ENCODE measurements around the gene SLC35F3. TPM values are rescaled to one million over a fixed set of nuclear protein-coding genes. Genes with fewer than 3 reads are reported as not detected.

SLC35F3 gene
- total and polyA plus RNA-seq, 9 of the 15 experiments (the other 6 are each of a cell fraction or from before 2014, with no cell fraction given) = 0.04 to 0.07 (median 0.04) TPM; not detected in 6

- in situ Hi-C loops (cut with MboI) = no loop called here
- no peak overlapping the region for H3K4me3 ChIP-seq
- no TSS peak for BruUV-seq (replicated peaks)
- H3K27me3 ChIP-seq (ENCODE audit: control insufficient read depth in 2 of 2, insufficient read depth in 2 of 2, low read length in 2 of 2) = peaks cover 21 to 26% of the 10 kb centered on the region in 2 experiments; a peak in 4 of 5 replicates
- POLR2A ChIA-PET = no interaction called here
- no peak overlapping the region for H3K9ac ChIP-seq (ENCODE audit: insufficient read depth in 1 of 2, low read depth in 2 of 2, low read length in 2 of 2)
- no peaks in the 10 kb centered on the region for H3K36me3 ChIP-seq (ENCODE audit: control insufficient read depth, insufficient read depth, low read length)
- CTCF ChIA-PET (ENCODE audit: low intra/inter-chr PET ratio) = no interaction called here
- FAIRE-seq = no peak
- H2AFZ ChIP-seq (ENCODE audit: low read depth, low read length) = no peak overlapping the region
- no peak overlapping the region for H3K4me2 ChIP-seq (ENCODE audit: insufficient read depth, low read length)
- TF ChIP-seq KAT8 (IDR thresholded peaks at IDR 0.05; ENCODE audit: low read depth) = no peak
- TF ChIP-seq C11orf30 (IDR thresholded peaks at IDR 0.05; ENCODE audit: low read depth) = no peak
- no peak for TF ChIP-seq NR2F6 (CRISPR knock-in tag; IDR thresholded peaks at IDR 0.05)
- TF ChIP-seq RAD51 (IDR thresholded peaks at IDR 0.05; ENCODE audit: borderline replicate concordance, low read depth) = no peak
- no peak for TF ChIP-seq ZNF134 (CRISPR knock-in tag; conservative IDR thresholded peaks at IDR 0.05)
- TF ChIP-seq ZNF785 (CRISPR knock-in tag; IDR thresholded peaks at IDR 0.05) = no peak
- TF ChIP-seq POLR2G (IDR thresholded peaks at IDR 0.05; ENCODE audit: low read depth, low read length) = no peak
- no peak for TF ChIP-seq TOE1 (IDR thresholded peaks at IDR 0.05; ENCODE audit: borderline replicate concordance)
- no peak for TF ChIP-seq TOE1 (CRISPR knock-in tag; IDR thresholded peaks at IDR 0.05; ENCODE audit: borderline replicate concordance, low read depth)
- no peak for TF ChIP-seq HMGN3 (IDR thresholded peaks at IDR 0.05; ENCODE audit: borderline replicate concordance, extremely low read depth, insufficient read length, low read depth, low read length)
- TF ChIP-seq HDAC6 (IDR thresholded peaks at IDR 0.05; ENCODE audit: low read depth, low read length) = no peak
- no peak for TF ChIP-seq ZNF79 (CRISPR knock-in tag; IDR thresholded peaks at IDR 0.05; ENCODE audit: low read depth)
- TF ChIP-seq ARID2 (IDR thresholded peaks at IDR 0.05) = no peak
- no peak for TF ChIP-seq ZNF143 (CRISPR knock-in tag; IDR thresholded peaks at IDR 0.05)
- DNase-seq (ENCODE audit: extremely low read depth in 1 of 4, low spot score in 3 of 4) = no peak
- no peaks in the 10 kb centered on the region for H3K79me2 ChIP-seq (ENCODE audit: control insufficient read depth, insufficient read depth, low read length)
- H4K20me1 ChIP-seq (replicated peaks; ENCODE audit: control insufficient read depth, insufficient read depth, low read length) = no peaks in the 10 kb centered on the region
- ATAC-seq = no peak
- 0% methylated on average over 1 of the region's 1 CpG for WGBS (ENCODE audit: insufficient coverage, low coverage, missing lambda C conversion rate)
- no peaks in the 10 kb centered on the region for H3K9me1 ChIP-seq (ENCODE audit: control insufficient read depth, insufficient read depth, low read length)
- no peaks in the 10 kb centered on the region for H3K4me1 ChIP-seq (replicated peaks in 1 of 2; ENCODE audit: control insufficient read depth in 2 of 2, insufficient read depth in 2 of 2, low read length in 2 of 2)
- no peak overlapping the region for H3K27ac ChIP-seq (ENCODE audit: extremely low read depth, low read depth, low read length)
- intact Hi-C loops (cut with micrococcal nuclease) = no loop called here
- no peaks in the 10 kb centered on the region for H3K9me3 ChIP-seq (replicated peaks; ENCODE audit: control insufficient read depth, insufficient read depth, low read depth, low read length)
These were observed 393.2 kb downstream of the SLC35F3 start for GRCh38 chr1:234297668-234298067.

Data from K562 (cell line).